ENCODE measurements around the gene CYFIP2.
"Not testable (repeated sequence)": the region's sequence is repeated elsewhere in the genome, so short reads cannot be mapped to it uniquely, and the experiment has no call there.

CYFIP2 gene

GRCh38 chr5:157265714-157266285 lies at the start of gene CYFIP2:
CYFIP2 (plus strand) TSS chr5:157266123; CDS start chr5:157285362, 19,239 bp downstream.
- no peak for FAIRE-seq

DNA sequence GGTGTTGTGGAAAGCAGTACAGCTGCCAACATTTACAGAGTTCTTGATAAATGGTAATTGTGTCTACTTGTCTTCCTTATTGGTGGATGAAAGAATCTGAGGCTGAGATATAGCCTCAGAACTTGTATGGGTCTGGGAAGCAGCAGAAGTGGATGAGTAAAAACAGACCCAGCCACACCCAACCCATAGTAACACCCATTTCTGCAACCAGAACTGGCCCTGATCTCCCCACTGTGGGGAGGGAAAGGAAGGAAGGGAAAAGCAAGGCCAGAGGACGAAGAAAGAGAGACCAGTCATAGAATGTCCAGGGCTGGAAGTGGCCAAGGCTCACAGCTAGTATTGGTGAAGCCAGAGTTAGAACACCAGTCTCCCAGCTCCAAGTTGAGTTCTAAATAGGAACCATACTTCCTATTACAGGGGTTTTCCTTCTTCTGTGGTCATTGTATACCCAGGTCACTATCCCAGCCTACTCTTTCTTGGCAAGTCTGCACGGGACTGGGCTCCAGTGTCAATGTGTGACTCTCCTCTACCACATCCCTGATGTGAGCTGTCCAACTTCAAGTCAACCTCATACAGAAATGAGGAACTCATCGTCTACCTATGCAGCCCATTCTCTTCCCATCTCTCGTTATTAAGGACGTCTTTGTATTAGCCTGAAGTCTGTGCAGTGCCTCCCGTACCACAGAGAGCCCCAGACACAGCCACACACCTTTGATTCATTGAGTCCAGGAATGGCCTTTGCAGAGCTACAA lies 49.4 kb upstream of the CYFIP2 start:
- no peak for FAIRE-seq

DNA sequence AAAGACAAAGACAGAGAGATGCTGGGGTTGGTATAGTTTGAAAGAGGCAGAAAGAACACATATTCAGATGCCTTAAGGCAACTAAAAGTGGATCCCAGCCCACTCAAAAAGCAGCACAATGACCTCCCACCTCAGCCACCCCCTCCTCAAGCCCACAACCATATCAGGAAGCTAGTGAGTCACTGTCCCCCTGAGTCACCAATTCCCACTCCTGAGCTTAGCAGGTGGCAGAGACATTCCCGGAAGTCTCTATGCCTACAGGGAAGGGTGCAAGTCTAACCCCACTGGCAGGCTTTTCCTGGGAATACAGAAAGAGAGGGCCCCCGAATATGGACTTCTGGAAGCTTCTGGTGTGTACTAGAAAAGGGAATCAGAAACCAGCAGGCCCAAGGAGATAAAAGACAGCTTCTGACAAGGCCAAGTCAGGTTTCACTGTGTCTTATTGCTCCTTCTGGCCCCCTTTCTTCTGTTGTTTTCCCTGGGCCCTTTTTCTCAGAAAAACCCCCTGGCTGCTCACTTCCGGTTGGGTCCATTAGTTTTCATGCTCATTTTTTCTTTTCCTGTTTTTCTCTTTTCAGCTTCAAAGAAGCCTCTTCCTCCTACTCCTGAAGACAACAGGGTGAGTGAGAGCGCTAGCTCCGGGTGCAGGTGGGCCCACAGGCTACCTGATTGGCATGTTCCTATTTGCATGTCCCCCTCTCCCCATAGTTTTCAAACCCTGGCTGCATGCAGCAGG lies 48.5 kb upstream of the CYFIP2 start:
- FAIRE-seq, result no peak

DNA sequence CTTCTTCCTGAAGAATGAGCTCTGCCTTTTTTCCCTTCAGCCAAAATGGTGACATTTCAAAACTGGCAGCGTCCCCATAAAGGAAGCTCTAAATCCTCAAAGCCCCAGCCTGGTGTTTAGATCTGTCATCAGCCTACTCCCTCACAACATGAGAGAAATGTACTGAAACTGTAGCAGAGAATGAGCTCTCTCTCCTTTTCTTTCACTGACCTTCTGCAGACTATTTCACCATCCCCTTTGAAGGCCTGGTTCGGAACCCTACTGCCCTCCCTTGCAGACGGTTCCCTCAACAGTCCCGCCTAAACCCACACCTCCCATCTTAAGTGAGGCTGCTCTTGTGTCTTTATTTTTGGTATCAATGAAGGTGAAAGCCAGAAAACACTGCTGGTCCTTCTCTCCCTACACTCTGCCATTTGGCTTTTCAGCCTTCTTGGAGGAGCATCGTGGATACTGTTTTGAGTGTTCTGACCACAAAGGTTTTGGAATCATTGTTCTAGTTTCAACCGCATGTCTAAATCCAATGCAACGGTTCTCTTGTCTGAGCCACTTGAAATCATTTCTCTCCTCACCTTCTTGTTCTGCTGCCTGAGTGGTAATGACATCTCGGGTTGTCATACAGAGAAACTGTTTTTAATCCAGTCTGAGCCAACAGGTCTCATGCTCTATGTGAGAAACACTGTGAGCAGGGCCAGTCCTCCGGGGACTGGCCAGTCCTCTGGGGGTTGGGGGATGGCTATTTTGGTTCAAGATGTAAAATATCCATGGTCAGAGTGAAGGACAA lies 46.2 kb upstream of the CYFIP2 start:
- no peak for FAIRE-seq

- no peak for FAIRE-seq
These were observed 44.0 kb upstream of the CYFIP2 start for GRCh38 chr5:157221959-157222358.

DNA sequence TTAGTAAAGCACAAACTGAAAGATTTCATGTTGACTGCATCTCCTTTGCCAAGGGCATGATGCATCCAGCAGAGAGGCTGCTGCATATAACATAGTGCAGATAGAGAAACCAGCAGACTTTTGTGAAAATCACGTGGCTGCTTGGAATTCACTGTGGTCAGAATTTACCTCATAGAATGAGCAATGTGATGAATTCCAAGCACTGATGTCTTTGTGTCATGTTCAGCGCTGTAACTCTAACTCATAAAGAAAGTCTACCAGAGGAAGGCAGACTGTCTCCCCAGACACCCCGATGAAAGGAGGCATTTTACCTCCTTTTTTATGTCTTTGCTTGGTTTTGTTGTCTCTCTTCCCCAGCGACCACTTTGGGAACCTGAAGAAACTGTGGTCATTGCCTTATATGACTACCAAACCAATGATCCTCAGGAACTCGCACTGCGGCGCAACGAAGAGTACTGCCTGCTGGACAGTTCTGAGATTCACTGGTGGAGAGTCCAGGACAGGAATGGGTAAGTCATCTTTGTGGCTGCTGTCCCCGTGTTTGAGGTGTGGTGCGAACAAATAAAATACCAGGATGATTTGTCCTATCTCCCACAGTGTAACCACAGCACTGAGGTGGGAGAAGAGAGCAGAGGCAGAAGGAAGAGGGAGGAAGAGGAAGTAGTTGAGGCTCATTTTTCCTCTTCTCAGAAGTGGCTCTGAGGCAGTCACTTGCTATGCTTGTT lies 43.3 kb upstream of the CYFIP2 start:
- no peak for FAIRE-seq

DNA sequence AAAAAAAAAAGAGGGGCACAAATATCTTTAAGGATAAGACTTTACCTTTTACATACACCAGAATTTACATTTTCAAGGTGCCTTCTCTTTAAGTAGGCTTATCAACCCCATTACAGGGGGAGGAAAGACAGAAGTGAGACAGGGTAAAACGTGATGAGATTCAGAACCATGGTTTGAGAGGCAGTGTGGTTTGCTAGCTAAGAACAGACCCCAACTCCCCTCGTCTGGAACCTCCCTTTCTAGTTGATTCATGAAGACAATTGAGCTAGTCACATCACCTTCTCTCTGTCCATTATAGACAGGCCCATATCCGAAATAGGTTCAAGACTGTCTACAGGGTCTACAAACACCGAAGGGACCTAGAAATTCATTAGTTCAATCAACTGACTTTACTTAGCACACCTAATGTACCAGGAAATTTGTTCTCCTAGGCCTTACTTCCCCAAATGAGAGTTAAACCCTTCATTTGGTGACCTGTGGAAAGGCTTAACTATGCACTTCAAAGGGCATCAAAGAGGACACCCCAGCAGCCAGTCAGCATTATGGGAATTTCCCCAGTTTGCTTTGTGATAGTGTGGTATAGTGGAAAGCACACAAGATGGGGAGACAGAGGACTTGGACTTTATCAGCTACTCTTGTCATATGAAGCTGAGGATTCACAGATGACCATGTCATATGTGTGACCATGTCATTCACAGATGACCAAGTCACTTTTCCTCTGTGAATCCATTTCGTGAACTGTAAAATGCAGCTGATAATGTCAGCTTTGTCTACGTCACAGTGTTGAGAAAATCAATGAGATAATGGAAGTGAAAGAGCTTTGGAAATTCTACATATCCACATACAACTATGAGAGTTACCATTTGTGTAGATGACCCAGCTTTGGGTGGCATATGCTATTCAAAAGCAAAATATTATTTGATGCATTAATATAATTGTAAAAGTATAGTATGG lies 40.2 kb upstream of the CYFIP2 start:
- FAIRE-seq, result no peak

DNA sequence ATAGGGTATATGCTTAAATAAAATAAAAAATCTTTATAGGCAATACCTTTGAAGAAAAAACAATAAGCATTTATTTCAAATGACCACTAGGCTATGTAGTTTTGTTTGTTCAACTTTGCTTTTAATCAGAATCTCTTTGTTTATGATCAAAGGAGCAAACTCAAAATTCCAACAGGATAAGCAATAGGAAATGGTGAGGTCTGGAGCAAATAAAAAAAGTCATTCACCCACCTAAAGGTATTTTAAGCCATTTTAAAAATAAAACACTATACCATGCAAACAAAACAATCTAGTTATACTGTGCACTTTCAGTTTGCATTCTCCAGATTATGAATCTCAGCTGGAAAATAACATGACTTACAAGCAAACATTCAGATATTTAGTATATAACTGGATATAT lies 35.3 kb upstream of the CYFIP2 start:
- FAIRE-seq, result no peak

- no peak for FAIRE-seq
These were observed 33.2 kb upstream of the CYFIP2 start for GRCh38 chr5:157232706-157233105.

- FAIRE-seq, result no peak
These were observed 32.4 kb upstream of the CYFIP2 start for GRCh38 chr5:157233515-157233914.

GRCh38 chr5:157236423-157236822 lies 29.5 kb upstream of the CYFIP2 start:
- no peak for FAIRE-seq

- FAIRE-seq, result no peak
These were observed 24.4 kb upstream of the CYFIP2 start for GRCh38 chr5:157241483-157241882.

DNA sequence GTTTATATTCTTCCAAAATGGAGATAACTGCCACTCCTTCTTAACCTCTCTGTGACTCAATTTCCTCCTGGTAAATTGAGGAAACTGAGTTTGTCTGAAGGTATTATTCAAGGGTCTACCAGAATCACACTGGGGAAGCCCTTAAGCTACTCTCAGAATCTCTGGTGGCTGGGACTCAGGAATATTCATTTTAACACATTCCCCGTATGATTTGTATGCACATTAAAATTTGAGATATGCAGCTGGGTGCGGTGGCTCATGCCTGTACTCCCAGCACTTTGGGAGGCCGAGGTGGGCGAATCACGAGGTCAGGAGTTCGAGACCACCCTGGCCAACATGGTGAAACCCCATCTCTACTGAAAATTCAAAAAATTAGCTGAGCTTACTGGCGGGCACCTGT lies 21.2 kb upstream of the CYFIP2 start:
- FAIRE-seq, result not testable (repeated sequence)

GRCh38 chr5:157245476-157245875 lies 20.4 kb upstream of the CYFIP2 start:
- FAIRE-seq, result no peak

DNA sequence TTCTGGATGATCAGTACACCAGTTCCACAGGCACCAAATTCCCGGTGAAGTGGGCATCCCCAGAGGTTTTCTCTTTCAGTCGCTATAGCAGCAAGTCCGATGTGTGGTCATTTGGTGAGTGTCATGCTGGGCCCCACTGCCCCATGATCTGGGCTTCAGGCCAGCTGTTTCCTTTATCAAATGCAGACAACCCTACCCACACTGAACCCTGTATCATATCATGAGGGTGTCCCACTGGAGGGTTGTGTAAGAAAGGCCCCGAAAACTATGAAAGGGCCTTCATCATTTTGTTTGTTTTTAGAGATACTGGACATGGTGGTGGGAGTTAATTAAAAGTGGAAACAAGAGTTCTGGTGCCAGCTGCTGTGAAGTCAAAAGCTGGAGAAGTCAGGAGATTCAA lies 20.0 kb upstream of the CYFIP2 start:
- FAIRE-seq, result no peak

DNA sequence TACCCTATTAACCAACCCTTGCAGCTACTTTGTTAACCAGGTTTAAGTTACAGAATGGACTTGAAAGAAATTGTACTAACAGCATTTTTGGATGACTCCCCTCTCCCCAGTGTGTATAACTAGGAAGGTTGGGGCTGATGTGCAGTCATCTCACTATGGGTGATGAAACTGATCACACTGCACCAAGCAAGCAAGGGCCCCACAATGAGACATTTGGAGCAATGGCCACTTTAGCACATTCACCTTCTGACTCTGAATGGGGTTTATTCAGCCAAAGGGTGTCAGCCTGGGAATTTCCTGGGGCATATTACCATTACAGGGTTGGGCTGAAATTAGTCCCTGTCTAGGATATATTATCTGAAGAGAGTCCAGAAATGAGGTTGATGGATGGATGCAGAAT lies 18.7 kb upstream of the CYFIP2 start:
- FAIRE-seq, result no peak

DNA sequence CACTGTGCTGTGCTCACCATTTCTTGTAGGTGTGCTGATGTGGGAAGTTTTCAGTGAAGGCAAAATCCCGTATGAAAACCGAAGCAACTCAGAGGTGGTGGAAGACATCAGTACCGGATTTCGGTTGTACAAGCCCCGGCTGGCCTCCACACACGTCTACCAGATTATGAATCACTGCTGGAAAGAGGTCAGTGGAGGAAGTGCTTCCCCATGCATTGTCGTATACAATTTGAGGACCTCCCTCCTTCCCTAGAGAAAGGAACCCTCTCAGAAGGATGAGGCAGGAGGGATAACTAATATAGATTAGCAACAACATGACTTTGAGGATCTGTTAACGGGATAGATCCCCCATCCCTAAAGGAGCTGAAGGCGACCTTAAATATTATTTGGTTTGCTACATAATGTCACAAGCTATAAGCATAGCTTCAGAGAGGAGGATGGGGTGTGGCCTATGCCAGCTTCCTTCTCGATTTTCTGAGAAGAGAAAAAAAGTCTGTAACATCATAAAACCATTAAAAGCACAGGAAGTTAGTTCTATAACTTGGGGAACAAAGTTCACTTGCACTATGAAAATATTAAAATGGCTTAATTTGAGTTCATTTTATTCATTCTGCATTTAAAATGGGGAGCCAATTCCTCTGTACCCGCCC lies 17.0 kb upstream of the CYFIP2 start:
- no peak for FAIRE-seq

GRCh38 chr5:157252711-157253465 lies 13.0 kb upstream of the CYFIP2 start:
- FAIRE-seq, result no peak

DNA sequence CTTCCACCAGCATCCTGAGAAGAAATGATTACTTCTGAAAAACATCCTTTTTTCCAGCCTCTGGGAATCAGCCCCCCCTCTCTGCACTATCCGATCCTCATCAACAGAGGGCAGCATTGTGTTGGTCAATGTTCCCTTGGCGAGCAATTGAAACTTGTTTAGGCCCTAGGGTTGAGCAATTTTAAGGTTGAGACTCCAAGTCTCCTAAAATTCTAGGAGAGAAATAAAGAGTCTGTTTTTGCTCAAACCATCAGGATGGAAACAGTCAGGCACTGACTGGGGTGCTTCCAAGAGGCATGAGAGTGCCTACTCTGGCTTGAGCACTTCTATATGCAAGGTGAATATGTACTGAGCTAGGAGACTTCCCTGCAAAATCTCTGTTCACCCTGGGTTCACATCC lies 12.4 kb upstream of the CYFIP2 start:
- FAIRE-seq, result peak; percentile 20

DNA sequence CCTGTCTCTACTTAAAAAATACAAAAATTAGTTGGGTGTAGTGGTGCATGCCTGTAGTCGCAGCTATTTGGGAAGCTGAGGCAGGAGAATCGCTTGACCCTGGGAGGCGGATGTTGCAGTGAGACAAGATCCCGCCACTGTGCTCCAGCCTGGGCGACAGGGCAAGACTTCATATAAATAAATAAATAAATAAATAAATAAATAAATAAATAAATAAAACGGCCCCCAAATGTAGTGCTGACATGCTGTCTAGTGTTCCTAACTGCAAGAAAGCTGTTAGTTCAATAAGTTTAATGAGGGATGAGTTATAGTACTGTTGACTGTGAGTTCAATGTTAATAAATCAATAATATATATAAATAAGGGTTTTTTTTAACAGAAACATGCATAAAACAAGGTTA lies 7.5 kb upstream of the CYFIP2 start:
- no peak for FAIRE-seq
